Astrocyte (in vitro differentiated cells and primary cell): Measurements from ENCODE around the gene SUN2. TPM values are rescaled to one million over a fixed set of nuclear protein-coding genes. Genes with fewer than 3 reads are reported as not detected.
A peak's percentile ranks its signal among the peaks of the same experiment; 100 is the strongest.

ENCODE experiments used
- DNase-seq: peaks from one replicate; pipeline ENCODE4 v3.0.0-alpha.2; 2010; ENCODE audit warnings: low read depth
- FAIRE-seq: peaks from 2 replicates; lab custom pipeline; 2011; peaks lifted over from hg19 to GRCh38; lab: Jason Lieb, UNC
- H2AFZ ChIP-seq: 2 replicates; pipeline ENCODE4 v1.6.0; 2012; ENCODE audit warnings: low read depth, low read length, inconsistent platforms
- H3K27ac ChIP-seq: 2 replicates; pipeline ENCODE4 v1.5.1; 2011; ENCODE audit warnings: low read depth, low read length, inconsistent platforms
- H3K27me3 ChIP-seq: 2 replicates; pipeline ENCODE4 v1.6.0; 2011; ENCODE audit warnings: low read length, inconsistent platforms; ENCODE audit not compliant: insufficient read depth
- H3K36me3 ChIP-seq: 2 replicates; pipeline ENCODE4 v1.5.1; 2011; ENCODE audit warnings: low read length, inconsistent platforms; ENCODE audit not compliant: insufficient read depth
- H3K4me1 ChIP-seq: 2 replicates; pipeline ENCODE4 v1.5.1; 2011; ENCODE audit warnings: low read length, inconsistent platforms; ENCODE audit not compliant: insufficient read depth
- H3K4me2 ChIP-seq: 2 replicates; pipeline ENCODE4 v1.6.0; 2012; ENCODE audit warnings: low read length, inconsistent platforms
- H3K4me3 ChIP-seq: 2 replicates; pipeline ENCODE4 v1.5.1; 2011; ENCODE audit warnings: low read depth, mild to moderate bottlenecking, low read length, inconsistent platforms; ENCODE audit not compliant: insufficient read depth
- H3K79me2 ChIP-seq: 2 replicates; pipeline ENCODE4 v1.6.0; 2012; ENCODE audit warnings: mild to moderate bottlenecking, low read length, inconsistent platforms; ENCODE audit not compliant: insufficient read depth
- H3K9ac ChIP-seq: 2 replicates; pipeline ENCODE4 v1.6.0; 2012; ENCODE audit warnings: mild to moderate bottlenecking, low read length, inconsistent platforms
- H3K9me3 ChIP-seq: 2 replicates; pipeline ENCODE4 v1.5.1; 2012; ENCODE audit warnings: low read depth, mild to moderate bottlenecking, low read length, inconsistent platforms; ENCODE audit not compliant: insufficient read depth
- H4K20me1 ChIP-seq: 2 replicates; pipeline ENCODE4 v1.6.0; 2012; ENCODE audit warnings: low read length, inconsistent platforms; ENCODE audit not compliant: insufficient read depth
- H3K27ac Mint-ChIP-seq: one replicate; pipeline ENCODE4 v1.8.0; 2021; ENCODE audit warnings: mild to moderate bottlenecking, mixed read lengths; ENCODE audit not compliant: unreplicated experiment
- H3K27me3 Mint-ChIP-seq: one replicate; pipeline ENCODE4 v1.8.0; 2021; ENCODE audit warnings: low read depth, mixed read lengths; ENCODE audit not compliant: unreplicated experiment
- H3K36me3 Mint-ChIP-seq: one replicate; pipeline ENCODE4 v1.8.0; 2021; ENCODE audit warnings: low read depth, mixed read lengths; ENCODE audit not compliant: unreplicated experiment
- H3K4me1 Mint-ChIP-seq: one replicate; pipeline ENCODE4 v1.8.0; 2021; ENCODE audit warnings: low read depth, mixed read lengths; ENCODE audit not compliant: unreplicated experiment
- H3K4me3 Mint-ChIP-seq: one replicate; pipeline ENCODE4 v1.8.0; 2021; ENCODE audit warnings: mild to moderate bottlenecking, moderate library complexity, mixed read lengths; ENCODE audit not compliant: unreplicated experiment
- H3K9me3 Mint-ChIP-seq: one replicate; pipeline ENCODE4 v1.8.0; 2021; ENCODE audit warnings: mild to moderate bottlenecking, mixed read lengths; ENCODE audit not compliant: unreplicated experiment
- EZH2 ChIP-seq: IDR thresholded peaks from 2 replicates; pipeline ENCODE4 v1.6.1; 2012; ENCODE audit warnings: mild to moderate bottlenecking, low read length, inconsistent platforms; ENCODE audit not compliant: insufficient read depth
- total RNA-seq: library from RNA; stranded (reverse); gene quantifications from 2 replicates; pipeline ENCODE4 v1.2.1, GENCODE V29; 2021
- TF ChIP-seq, protein P1 (sequence below): IDR thresholded peaks from 2 replicates; pipeline ENCODE4 v1.5.1; 2011; ENCODE audit warnings: low read depth, mild to moderate bottlenecking, inconsistent platforms, low read length, moderate library complexity; ENCODE audit not compliant: insufficient read depth

The SUN2 gene
- total RNA-seq, 1 donor from 2014 or later: 46.5 TPM

DNA sequence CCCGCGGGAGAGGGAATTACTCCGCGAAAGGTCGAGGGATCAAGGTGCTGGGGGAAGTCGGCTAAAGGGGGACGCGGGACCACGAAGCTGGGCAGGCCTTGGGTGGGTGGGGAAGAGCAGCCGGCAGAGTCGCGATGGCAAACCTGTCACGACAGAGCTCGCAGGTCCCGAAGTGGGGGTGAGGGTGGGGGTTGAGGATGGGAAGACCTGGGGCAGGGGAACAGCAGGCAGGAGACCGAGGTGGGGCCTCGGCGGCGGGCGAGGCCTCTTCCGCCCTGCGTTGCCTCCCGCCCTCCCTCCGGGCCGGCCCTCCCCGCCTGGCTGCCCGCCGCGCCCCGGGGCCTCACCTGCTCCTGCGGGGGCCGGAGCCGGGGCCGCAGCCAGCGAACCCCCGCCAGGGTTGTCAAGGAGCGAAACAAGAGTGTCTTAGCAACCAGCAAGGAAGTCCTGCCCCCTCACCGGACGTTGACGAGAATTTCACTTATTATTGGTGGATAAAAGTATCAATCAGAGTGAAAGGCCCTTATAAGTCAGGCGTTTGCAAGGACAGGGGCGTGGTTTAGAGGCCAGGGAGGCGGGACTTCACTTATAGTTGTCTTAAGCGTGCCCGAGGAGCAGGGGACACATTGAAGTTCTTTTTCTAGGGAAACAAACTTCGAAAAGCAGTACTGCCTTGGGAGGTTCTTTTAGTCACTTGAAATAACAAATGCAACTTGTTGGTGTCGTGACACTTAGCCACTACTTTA, 38.1 kb upstream of the SUN2 start, which contains the start of gene DNAL4:
DNAL4 (minus strand) TSS at position 423 of the 746 bp plus-strand sequence. CDS start 11,412 bp downstream, outside the sequence.
- FAIRE-seq (peak; percentile 83), DNase-seq (peak; percentile 98)
- Histone ChIP-seq H3K27me3 (no peaks in the 10 kb centered on the region), H3K36me3 (peaks cover 8% of the 10 kb centered on the region), H3K27ac (peak within 1 kb of the TSS; percentile 57), H3K4me1 (peaks cover 10% of the 10 kb centered on the region), H3K9me3 (no peaks in the 10 kb centered on the region), H4K20me1 (no peaks in the 10 kb centered on the region), H3K4me3 (peak within 1 kb of the TSS; percentile 93), H3K79me2 (peaks cover 8% of the 10 kb centered on the region), H3K9ac (peak within 1 kb of the TSS; percentile 87), H2AFZ (peak within 1 kb of the TSS; percentile 79), H3K4me2 (peak within 1 kb of the TSS; percentile 99)
- H3K36me3 Mint-ChIP-seq: peaks cover 2% of the 10 kb centered on the region
- peaks cover 10% of the 10 kb centered on the region for H3K27me3 Mint-ChIP-seq
- H3K4me1 Mint-ChIP-seq: peaks cover 8% of the 10 kb centered on the region
- peak within 1 kb of the TSS; percentile 90 for H3K4me3 Mint-ChIP-seq
- TF ChIP-seq, protein P1, sequence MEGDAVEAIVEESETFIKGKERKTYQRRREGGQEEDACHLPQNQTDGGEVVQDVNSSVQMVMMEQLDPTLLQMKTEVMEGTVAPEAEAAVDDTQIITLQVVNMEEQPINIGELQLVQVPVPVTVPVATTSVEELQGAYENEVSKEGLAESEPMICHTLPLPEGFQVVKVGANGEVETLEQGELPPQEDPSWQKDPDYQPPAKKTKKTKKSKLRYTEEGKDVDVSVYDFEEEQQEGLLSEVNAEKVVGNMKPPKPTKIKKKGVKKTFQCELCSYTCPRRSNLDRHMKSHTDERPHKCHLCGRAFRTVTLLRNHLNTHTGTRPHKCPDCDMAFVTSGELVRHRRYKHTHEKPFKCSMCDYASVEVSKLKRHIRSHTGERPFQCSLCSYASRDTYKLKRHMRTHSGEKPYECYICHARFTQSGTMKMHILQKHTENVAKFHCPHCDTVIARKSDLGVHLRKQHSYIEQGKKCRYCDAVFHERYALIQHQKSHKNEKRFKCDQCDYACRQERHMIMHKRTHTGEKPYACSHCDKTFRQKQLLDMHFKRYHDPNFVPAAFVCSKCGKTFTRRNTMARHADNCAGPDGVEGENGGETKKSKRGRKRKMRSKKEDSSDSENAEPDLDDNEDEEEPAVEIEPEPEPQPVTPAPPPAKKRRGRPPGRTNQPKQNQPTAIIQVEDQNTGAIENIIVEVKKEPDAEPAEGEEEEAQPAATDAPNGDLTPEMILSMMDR: no peak
- TF ChIP-seq EZH2: no peak
- H3K27ac Mint-ChIP-seq: peak within 1 kb of the TSS; percentile 82
- peaks cover under 1% of the 10 kb centered on the region for H3K9me3 Mint-ChIP-seq

DNA sequence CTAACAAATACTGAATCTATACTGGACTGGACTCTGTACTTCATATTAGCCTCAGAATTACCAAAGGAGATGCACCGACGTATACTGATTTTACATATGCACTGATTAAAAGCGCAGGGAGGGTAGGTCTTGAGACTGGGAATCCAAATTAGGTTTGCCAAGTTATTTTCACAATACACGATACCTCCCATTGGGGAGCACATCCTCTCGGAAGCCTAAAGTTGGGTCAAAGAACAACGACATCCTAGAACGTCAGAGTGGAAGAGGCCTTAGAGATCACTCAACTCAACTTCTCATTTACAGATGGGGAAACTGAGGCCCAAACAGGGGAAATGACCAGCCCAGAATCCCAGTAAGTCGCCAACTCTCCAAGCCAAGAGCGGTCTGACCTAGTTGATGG, 37.5 kb upstream of the SUN2 start:
- peak overlapping the region; percentile 87 for H3K9ac ChIP-seq
- no peaks in the 10 kb centered on the region for H3K9me3 ChIP-seq
- Mint-ChIP-seq H3K4me3 (peak overlapping the region; percentile 90), H3K27me3 (peaks cover 5% of the 10 kb centered on the region), H3K36me3 (peaks cover 2% of the 10 kb centered on the region), H3K9me3 (no peaks in the 10 kb centered on the region), H3K4me1 (peaks cover 14% of the 10 kb centered on the region), H3K27ac (peak overlapping the region; percentile 82)
- peak overlapping the region; percentile 99 for H3K4me2 ChIP-seq
- FAIRE-seq (no peak), DNase-seq (no peak)
- H4K20me1 ChIP-seq: no peaks in the 10 kb centered on the region
- peak overlapping the region; percentile 72 for H2AFZ ChIP-seq
- peak overlapping the region; percentile 57 for H3K27ac ChIP-seq
- H3K27me3 ChIP-seq: no peaks in the 10 kb centered on the region
- peaks cover 16% of the 10 kb centered on the region for H3K4me1 ChIP-seq
- peak overlapping the region; percentile 93 for H3K4me3 ChIP-seq
- peaks cover 8% of the 10 kb centered on the region for H3K36me3 ChIP-seq
- TF ChIP-seq, protein P1: no peak
- TF ChIP-seq EZH2: no peak
- peaks cover 8% of the 10 kb centered on the region for H3K79me2 ChIP-seq

DNA sequence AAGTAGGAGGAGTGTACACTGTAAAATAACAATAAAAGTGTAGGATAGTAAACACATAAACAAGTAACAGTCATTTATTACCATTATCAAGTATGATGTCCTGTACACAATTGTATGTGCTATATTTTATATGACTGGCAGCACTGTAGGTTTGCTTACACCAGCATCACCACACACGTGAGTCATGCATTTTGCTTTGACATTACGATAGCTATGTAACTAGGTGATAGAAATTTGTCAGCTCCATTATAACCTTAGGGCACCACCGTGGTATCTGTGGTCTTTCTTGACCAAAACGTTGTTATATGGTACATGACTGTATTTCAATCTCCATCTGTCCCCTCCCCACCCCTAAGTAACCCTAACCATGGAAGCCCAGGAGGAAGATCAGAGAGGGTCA, 37.0 kb upstream of the SUN2 start:
- Mint-ChIP-seq H3K4me3 (peak overlapping the region; percentile 90), H3K4me1 (peaks cover 18% of the 10 kb centered on the region), H3K27ac (peak overlapping the region; percentile 82), H3K36me3 (peaks cover 4% of the 10 kb centered on the region), H3K9me3 (no peaks in the 10 kb centered on the region), H3K27me3 (peaks cover under 1% of the 10 kb centered on the region)
- Histone ChIP-seq H3K36me3 (peaks cover 8% of the 10 kb centered on the region), H3K27me3 (no peaks in the 10 kb centered on the region), H3K4me2 (peak overlapping the region; percentile 99), H3K4me1 (peaks cover 21% of the 10 kb centered on the region), H3K9ac (peak overlapping the region; percentile 87), H2AFZ (no peak overlapping the region), H3K27ac (no peak overlapping the region), H3K9me3 (no peaks in the 10 kb centered on the region), H4K20me1 (no peaks in the 10 kb centered on the region), H3K79me2 (peaks cover 8% of the 10 kb centered on the region), H3K4me3 (peak overlapping the region; percentile 93)
- FAIRE-seq (no peak), DNase-seq (peak; percentile 30)
- TF ChIP-seq, protein P1: no peak
- TF ChIP-seq EZH2: no peak
